ENCODE measurements around the gene ORC5. TPM values are rescaled to one million over a fixed set of nuclear protein-coding genes. Genes with fewer than 3 reads are reported as not detected.

The ORC5 gene
- total RNA-seq, 2 experiments from 2014 or later: 31.5 to 32.9 TPM

DNA sequence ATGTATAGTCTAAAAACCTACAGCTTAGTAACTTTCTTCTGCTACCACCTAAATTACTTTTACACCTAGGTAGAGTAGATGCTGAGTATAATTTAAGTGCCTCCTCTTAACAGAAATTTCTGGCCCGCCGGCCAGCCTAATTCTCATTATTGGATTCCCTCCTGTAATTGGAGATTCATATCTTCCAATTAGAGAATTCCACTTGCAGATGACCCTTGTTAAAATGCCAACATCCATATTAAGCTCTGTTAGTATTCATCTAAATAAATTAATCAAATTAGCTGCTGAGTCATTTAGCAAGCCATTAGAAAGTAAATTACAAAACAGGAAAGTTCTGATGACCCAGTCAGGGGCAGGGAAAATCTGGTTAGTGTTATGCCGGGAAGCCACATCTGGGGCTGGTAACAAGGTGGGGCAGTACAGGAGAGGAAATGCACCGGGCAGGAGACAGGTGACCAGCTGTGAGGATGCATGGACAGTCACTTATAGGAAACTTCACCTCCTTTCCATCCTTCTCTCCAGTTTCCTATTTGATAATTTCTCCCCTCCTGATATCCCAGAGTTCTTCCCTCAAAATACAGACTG is 82.8 kb downstream of the ORC5 start:
- Mint-ChIP-seq H3K36me3 (peaks cover 35% of the 10 kb centered on the region), H3K4me1 (no peaks in the 10 kb centered on the region), H3K9me3 (peaks cover 11% of the 10 kb centered on the region), H3K4me3 (no peak overlapping the region), H3K27ac (no peak overlapping the region), H3K27me3 (no peaks in the 10 kb centered on the region)
- DNase-seq: no peak

DNA sequence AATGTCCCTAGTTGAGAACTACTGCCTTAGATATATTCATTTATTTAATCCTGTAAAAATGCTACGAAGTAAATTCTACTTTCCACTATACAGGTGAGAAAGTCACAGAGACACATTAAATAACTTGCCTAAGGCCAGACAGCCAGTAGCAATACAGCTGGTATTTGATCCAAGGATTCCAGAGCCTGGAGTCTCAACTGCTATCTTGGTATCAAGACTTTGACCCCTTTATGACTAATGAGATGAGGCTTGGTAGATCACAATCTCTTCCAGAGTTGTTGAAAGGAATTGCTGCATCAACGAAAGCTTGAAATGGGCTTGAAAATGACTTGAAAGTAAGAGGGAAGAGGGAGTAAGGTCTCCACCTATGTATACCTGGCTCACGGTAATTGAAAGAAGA is 83.3 kb downstream of the ORC5 start:
- Mint-ChIP-seq H3K36me3 (peaks cover 31% of the 10 kb centered on the region), H3K9me3 (peaks cover 11% of the 10 kb centered on the region), H3K4me1 (no peaks in the 10 kb centered on the region), H3K27ac (no peak overlapping the region), H3K4me3 (no peak overlapping the region), H3K27me3 (no peaks in the 10 kb centered on the region)
- no peak for DNase-seq

DNA sequence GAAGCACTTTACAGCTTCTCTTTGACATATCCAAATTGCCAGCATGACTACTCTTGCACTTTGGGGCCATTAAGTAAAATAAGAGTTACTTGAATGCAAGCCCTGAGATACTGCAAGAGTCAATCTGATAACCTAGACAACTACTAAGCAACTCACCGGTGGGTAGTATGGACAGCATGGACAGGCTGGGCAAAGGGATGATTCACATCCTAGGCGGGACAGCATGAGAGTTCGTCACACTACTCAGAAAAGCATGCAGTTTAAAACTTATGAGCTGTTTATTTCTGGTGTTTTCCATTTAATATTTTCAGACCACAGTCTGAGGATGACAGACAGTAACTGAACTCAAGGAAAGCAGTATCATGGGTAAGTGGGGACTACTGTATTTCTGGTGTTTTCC is 84.0 kb downstream of the ORC5 start:
- no peak for DNase-seq
- Mint-ChIP-seq H3K9me3 (peaks cover 10% of the 10 kb centered on the region), H3K4me1 (no peaks in the 10 kb centered on the region), H3K27me3 (no peaks in the 10 kb centered on the region), H3K27ac (no peak overlapping the region), H3K4me3 (no peak overlapping the region), H3K36me3 (peaks cover 27% of the 10 kb centered on the region)

DNA sequence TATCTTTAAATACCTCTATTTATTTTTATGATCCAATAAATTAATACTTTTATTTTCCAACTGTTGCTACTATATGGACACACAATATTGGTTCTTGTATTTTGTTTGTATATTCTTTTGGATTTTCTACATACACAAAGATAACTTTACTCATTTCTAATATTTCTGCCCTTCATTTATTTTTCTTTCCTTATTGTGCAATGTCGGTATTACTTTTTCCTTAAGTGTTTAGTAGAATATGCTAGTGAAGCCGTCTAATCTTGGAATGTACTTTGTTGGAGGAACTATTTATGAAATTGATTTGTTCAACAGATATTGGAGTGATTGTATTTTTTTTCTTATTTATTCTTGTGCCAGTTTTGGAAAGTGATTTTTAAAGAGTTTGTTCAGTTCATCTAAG is 94.0 kb downstream of the ORC5 start:
- Mint-ChIP-seq H3K27ac (no peak overlapping the region), H3K4me1 (no peaks in the 10 kb centered on the region), H3K27me3 (no peaks in the 10 kb centered on the region), H3K4me3 (no peak overlapping the region), H3K36me3 (no peaks in the 10 kb centered on the region), H3K9me3 (no peaks in the 10 kb centered on the region)
- DNase-seq: no peak

DNA sequence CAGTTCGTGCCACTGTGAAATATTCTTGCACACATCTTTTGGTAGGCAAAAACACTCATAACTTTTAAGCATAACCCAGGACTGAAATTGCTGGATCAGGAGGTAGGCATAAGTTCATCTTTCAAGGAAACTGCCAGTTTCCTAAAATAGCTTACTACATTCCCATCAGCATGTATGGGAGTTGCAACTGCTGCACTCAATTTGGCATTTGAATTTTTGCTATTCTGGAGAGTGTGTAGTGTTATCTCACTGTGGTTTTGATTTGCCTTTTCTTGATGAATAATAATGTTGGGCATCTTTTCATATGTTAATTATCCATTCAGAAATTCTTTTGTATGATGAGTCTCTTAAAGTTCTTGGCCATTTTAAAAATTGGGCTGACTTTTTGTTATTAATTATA is 95.2 kb downstream of the ORC5 start:
- H3K27ac Mint-ChIP-seq: no peak overlapping the region
- no peaks in the 10 kb centered on the region for H3K27me3 Mint-ChIP-seq
- H3K36me3 Mint-ChIP-seq: no peaks in the 10 kb centered on the region
- no peaks in the 10 kb centered on the region for H3K4me1 Mint-ChIP-seq
- no peak for DNase-seq
- no peaks in the 10 kb centered on the region for H3K9me3 Mint-ChIP-seq
- H3K4me3 Mint-ChIP-seq: no peak overlapping the region

DNA sequence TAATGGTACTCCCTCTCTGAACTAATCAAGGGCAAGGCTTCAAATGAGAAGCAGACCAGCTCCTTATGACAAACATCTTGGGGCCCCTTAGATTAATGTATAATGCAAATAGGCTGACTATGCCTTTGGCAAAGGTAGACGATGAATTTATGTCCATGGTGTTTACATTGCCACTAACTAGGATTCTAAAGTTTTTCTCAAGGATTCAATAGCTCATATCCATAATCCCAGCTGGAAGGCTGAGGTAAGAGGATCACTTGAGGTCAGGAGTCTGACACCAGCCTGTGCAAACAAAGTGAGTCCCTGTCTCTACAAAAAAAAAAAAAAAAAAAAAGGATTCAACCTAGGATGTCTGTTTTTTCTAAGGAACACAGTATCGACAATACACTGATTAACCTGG is 96.5 kb downstream of the ORC5 start:
- Mint-ChIP-seq H3K27me3 (no peaks in the 10 kb centered on the region), H3K4me3 (no peak overlapping the region), H3K4me1 (no peaks in the 10 kb centered on the region), H3K36me3 (no peaks in the 10 kb centered on the region), H3K27ac (no peak overlapping the region), H3K9me3 (no peaks in the 10 kb centered on the region)
- no peak for DNase-seq

DNA sequence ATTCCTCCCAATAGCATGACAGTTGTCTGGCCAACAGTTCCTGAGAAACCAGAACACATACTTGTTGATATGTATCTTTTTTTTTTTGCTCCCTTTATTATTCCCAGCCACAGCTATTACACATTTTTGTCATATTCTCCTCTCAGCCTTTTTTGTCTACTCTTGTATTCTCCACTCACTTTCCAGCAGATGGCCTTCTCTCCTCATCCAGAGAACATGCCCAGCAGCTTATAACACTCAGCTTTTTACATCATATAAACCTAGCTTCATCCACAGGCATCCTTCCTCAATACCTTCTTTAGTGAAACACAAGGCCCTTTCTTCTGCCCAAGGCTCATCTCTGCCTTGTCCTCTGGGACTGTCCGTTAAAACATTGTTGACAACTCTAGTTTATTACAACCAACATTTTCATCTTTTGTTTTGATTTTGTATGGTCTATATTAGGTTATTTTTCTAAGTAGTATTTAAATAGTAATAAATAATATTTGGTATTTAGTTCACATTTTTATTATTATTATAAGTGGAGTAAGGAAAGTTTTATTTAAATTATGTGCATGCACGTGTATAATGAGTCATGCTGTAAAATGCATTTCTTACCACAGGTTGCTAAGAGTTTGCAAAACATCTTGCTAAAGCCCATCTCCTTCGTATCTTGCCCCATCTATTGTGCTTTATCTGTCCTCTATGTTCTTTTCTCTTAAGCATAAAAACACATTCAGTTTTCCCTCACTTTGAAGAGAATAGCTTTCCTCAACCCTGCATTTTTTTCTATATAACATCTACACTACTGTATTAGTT is 101.5 kb downstream of the ORC5 start:
- H3K27me3 Mint-ChIP-seq: peaks cover 4% of the 10 kb centered on the region
- no peak overlapping the region for H3K4me3 Mint-ChIP-seq
- no peaks in the 10 kb centered on the region for H3K36me3 Mint-ChIP-seq
- H3K4me1 Mint-ChIP-seq: no peaks in the 10 kb centered on the region
- H3K27ac Mint-ChIP-seq: no peak overlapping the region
- DNase-seq: no peak
- H3K9me3 Mint-ChIP-seq: no peaks in the 10 kb centered on the region

DNA sequence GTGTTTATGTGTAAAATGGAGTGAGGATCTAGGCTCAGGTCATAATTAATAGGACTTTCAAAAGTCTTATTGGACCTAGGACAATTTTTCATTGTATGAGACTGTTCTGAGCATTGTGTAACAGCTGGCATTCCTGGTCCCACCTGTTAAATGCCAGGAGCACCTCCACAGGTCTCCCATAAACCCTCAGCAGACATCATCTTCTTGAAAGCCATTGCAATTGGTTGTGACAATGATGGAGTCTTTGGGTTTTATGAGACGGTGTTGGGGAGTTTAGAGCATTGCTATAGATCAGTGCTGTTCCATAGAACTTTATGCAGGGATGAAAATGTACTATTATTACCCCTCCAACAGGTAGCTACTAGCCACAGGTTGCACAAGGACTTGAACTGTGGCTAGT is 108.9 kb downstream of the ORC5 start:
- Mint-ChIP-seq H3K9me3 (no peaks in the 10 kb centered on the region), H3K27me3 (peaks cover 11% of the 10 kb centered on the region), H3K27ac (no peak overlapping the region), H3K4me1 (no peaks in the 10 kb centered on the region), H3K36me3 (no peaks in the 10 kb centered on the region), H3K4me3 (no peak overlapping the region)
- DNase-seq: no peak

DNA sequence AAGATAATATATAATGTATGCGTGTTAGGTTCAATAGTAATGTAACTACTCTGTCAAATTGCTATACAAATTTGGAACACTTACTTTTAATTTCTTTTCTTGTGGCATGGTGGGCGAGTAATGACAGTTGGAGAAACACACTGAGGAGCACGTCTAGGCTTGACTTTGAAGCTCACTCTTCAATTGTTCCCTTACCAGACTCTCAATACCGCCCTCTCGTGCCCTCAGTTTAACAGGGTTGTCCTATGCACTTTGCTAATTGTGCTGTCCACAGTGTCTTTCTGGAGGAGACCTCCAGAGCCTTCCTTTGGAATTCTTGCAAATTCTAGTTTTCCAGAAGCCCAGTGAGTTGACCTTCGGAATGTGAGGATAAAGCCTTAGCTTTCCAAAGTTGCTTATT is 111.1 kb downstream of the ORC5 start:
- DNase-seq: no peak
- Mint-ChIP-seq H3K4me1 (no peaks in the 10 kb centered on the region), H3K27ac (no peak overlapping the region), H3K27me3 (peaks cover 27% of the 10 kb centered on the region), H3K36me3 (no peaks in the 10 kb centered on the region), H3K4me3 (no peak overlapping the region), H3K9me3 (no peaks in the 10 kb centered on the region)

DNA sequence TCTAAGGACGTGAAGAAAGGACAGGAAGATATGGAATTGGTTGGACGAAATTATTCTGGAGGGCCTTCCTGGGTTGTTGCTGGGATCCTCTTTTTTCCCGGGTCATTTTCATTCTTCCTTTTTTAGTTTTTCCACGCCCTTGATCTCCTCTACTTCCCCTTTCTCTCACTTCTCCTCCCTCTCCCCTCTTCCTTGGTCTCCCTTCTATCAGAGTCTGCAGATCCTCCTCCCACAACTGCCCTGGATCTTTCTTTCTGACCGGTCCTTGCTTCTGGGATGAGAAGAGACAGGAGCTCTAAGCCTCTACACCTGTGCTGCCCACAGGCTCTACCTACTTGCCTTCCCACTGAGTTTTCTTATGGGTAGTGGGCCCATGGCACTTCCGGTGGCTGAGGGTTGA is 114.7 kb downstream of the ORC5 start:
- peaks cover 36% of the 10 kb centered on the region for H3K27me3 Mint-ChIP-seq
- no peaks in the 10 kb centered on the region for H3K4me1 Mint-ChIP-seq
- no peaks in the 10 kb centered on the region for H3K9me3 Mint-ChIP-seq
- DNase-seq: no peak
- no peak overlapping the region for H3K4me3 Mint-ChIP-seq
- H3K36me3 Mint-ChIP-seq: no peaks in the 10 kb centered on the region
- H3K27ac Mint-ChIP-seq: no peak overlapping the region

DNA sequence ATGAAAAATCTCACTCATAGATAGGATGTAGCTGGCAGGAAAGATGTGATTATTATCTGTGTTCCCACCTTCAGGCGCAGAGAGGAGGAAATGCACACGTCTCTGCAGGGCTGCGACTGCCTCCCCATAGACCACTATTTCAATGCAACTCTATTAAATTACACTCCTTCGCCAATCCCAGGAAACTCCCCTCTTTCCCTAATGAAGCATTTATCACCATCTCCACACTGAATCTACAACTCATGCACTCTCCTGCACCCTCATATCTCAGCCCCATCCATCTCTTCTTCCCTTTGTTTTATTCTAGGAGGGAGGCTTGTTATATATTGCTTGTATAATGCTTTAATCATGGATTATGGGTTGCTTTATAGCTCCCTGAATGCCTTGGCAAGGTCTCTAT is 116.6 kb downstream of the ORC5 start:
- no peak for DNase-seq
- Mint-ChIP-seq H3K36me3 (no peaks in the 10 kb centered on the region), H3K4me3 (no peak overlapping the region), H3K4me1 (no peaks in the 10 kb centered on the region), H3K27me3 (peaks cover 36% of the 10 kb centered on the region), H3K9me3 (no peaks in the 10 kb centered on the region), H3K27ac (no peak overlapping the region)

DNA sequence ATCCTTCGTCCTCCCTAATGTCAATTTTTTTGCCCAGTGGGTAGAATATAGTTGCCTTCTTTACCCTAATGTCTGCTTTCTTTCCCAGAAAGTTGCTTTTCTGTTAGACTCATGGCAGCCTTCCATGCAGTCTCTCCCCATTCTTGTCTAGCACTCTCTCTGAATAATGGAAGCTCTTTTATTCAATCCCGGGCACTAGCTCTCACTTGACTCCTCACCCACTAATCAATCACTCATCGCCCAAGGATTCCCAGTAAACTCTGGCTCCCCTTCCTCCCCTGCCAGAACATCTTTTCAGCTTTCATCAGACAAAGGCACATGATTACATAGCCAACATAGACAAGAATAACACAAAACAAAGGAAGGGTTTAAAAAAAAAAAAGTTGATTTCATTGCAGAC is 118.2 kb downstream of the ORC5 start:
- DNase-seq: no peak
- Mint-ChIP-seq H3K36me3 (no peaks in the 10 kb centered on the region), H3K27ac (no peak overlapping the region), H3K4me3 (no peak overlapping the region), H3K27me3 (peaks cover 28% of the 10 kb centered on the region), H3K9me3 (peaks cover 2% of the 10 kb centered on the region), H3K4me1 (no peaks in the 10 kb centered on the region)

DNA sequence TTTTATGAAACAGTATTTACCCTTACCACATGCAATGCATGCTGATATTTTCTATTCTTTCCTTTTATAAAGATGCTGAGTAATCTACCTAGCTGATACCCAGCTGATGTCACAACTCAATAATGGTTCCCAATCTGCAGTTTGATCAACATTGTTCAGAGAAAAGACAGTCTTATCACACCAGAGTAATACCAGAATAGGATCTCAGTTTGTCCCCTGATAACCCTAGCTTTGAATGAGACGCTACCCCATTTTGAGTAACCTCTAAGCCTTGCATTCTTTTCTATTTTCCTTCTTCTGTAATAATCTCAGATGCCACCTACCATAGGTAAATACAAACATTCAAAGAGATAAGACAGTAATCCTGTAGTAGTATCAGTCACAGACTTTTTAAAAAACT is 118.8 kb downstream of the ORC5 start:
- Mint-ChIP-seq H3K27ac (no peak overlapping the region), H3K36me3 (no peaks in the 10 kb centered on the region), H3K27me3 (peaks cover 26% of the 10 kb centered on the region)

More for the DNA sequence above, 118.8 kb downstream of the ORC5 start:
- Mint-ChIP-seq H3K9me3 (peaks cover 4% of the 10 kb centered on the region), H3K4me3 (no peak overlapping the region), H3K4me1 (no peaks in the 10 kb centered on the region)
- DNase-seq: no peak

Measured in activated naive CD8-positive, alpha-beta T cell treated with anti-CD3 and anti-CD28 coated beads for 36 hours (primary cell).